ENCODE results near the gene SUSD5.

Gene SUSD5

DNA sequence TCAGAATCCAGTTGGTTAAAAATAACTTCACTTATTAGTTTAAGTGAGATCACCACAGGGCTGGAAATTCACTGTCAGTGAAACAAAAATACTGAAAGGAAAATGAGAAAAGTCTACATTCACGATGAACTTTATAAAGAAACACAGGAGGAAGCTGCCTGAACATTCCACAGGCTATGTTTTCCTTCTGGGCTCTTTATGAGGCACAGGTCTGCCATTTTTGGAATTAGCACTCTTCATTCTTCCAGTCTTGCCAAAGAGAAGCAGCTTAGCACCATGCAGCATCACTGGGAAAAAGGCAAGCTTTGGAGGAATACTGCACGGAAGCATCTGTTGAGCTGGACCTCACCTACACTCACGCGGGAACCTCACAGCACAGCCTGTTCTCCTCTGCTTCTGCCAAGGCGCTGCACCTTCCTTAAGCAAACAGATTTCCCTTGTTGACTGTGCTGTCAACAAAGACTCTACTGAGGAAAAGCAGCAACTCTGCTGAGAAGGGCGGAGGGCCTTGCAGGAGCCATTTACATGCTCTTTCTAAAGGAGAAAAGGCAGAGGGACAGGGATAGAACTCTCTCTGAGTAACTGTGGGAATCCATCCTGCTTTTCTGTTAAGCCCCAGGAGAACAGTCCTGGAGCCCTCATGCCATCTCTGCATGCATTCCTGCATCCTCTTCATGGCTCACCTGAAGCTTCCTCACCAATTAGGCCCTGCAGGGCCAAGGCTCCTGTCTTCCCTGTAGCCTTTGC lies 15.7 kb downstream of the SUSD5 start:
- no peak overlapping the region for H3K4me2 ChIP-seq
- H3K79me2 ChIP-seq (ENCODE audit: insufficient read depth, low read depth) = no peaks in the 10 kb centered on the region
- TF ChIP-seq, protein P1, sequence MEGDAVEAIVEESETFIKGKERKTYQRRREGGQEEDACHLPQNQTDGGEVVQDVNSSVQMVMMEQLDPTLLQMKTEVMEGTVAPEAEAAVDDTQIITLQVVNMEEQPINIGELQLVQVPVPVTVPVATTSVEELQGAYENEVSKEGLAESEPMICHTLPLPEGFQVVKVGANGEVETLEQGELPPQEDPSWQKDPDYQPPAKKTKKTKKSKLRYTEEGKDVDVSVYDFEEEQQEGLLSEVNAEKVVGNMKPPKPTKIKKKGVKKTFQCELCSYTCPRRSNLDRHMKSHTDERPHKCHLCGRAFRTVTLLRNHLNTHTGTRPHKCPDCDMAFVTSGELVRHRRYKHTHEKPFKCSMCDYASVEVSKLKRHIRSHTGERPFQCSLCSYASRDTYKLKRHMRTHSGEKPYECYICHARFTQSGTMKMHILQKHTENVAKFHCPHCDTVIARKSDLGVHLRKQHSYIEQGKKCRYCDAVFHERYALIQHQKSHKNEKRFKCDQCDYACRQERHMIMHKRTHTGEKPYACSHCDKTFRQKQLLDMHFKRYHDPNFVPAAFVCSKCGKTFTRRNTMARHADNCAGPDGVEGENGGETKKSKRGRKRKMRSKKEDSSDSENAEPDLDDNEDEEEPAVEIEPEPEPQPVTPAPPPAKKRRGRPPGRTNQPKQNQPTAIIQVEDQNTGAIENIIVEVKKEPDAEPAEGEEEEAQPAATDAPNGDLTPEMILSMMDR (conservative IDR thresholded peaks at IDR 0.05; ENCODE audit: low read depth, low read length) = no peak
- no peak overlapping the region for H3K9ac ChIP-seq
- no peak overlapping the region for H2AFZ ChIP-seq (ENCODE audit: low read depth)
- no peaks in the 10 kb centered on the region for H3K27me3 ChIP-seq (ENCODE audit: insufficient read depth, low read depth)
- H4K20me1 ChIP-seq (ENCODE audit: insufficient read depth) = no peaks in the 10 kb centered on the region
- H3K4me1 ChIP-seq (ENCODE audit: low read depth, poor library complexity, severe bottlenecking) = no peaks in the 10 kb centered on the region
- H3K36me3 ChIP-seq (ENCODE audit: insufficient read depth) = no peaks in the 10 kb centered on the region
- no peak overlapping the region for H3K4me3 ChIP-seq (IDR thresholded peaks at IDR 0.05; ENCODE audit: insufficient read depth, low read depth, low read length)
- H3K27ac ChIP-seq = no peak overlapping the region

DNA sequence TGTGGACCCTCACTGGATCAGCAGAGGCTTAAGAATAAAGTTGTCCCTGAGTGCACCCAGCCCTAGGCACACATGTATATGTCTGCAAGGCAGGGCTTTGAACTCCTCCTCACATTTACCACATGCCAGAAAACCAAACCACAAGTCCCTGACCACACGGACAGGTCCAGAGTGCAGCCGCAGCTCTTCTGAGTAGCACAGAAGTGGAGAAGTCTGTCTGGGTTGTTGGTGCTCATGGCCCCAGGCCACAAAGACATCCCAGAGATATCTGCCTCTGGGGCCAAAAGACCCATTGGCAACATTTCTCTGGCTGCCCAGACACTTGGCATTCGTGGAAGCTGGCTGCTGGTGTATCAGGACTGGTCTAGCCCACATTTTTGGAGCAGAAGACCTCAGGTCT lies 17.4 kb downstream of the SUSD5 start:
- H3K9ac ChIP-seq = no peak overlapping the region
- no peak overlapping the region for H3K4me2 ChIP-seq
- no peaks in the 10 kb centered on the region for H3K79me2 ChIP-seq (ENCODE audit: insufficient read depth, low read depth)
- H3K27ac ChIP-seq = no peak overlapping the region
- no peak overlapping the region for H2AFZ ChIP-seq (ENCODE audit: low read depth)
- no peaks in the 10 kb centered on the region for H3K4me1 ChIP-seq (ENCODE audit: low read depth, poor library complexity, severe bottlenecking)
- H4K20me1 ChIP-seq (ENCODE audit: insufficient read depth) = no peaks in the 10 kb centered on the region
- no peaks in the 10 kb centered on the region for H3K36me3 ChIP-seq (ENCODE audit: insufficient read depth)
- no peaks in the 10 kb centered on the region for H3K27me3 ChIP-seq (ENCODE audit: insufficient read depth, low read depth)
- H3K4me3 ChIP-seq (IDR thresholded peaks at IDR 0.05; ENCODE audit: insufficient read depth, low read depth, low read length) = no peak overlapping the region
- TF ChIP-seq, protein P1 (conservative IDR thresholded peaks at IDR 0.05; ENCODE audit: low read depth, low read length) = no peak

DNA sequence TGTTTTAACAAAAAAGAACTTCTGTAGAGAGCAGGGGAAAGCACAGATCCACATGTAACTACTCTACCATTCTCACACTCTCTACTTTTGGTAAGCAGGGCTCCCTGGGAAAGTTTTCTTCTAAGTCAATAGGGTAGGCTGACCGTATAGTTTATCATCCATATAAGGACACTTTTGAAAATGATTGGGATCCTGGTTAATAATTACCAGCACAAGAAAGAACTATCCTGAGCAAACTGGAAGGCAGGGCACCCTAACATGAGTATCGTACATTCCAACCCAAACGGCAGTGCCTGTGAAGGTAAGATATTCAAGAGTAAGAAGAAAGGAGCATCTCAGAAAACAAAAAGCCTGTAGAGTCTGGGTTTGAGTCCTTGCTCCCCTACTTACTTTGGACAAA lies 22.1 kb downstream of the SUSD5 start:
- H3K27me3 ChIP-seq (ENCODE audit: insufficient read depth, low read depth) = no peaks in the 10 kb centered on the region
- TF ChIP-seq, protein P1 (conservative IDR thresholded peaks at IDR 0.05; ENCODE audit: low read depth, low read length) = no peak
- no peak overlapping the region for H2AFZ ChIP-seq (ENCODE audit: low read depth)
- H3K4me1 ChIP-seq (ENCODE audit: low read depth, poor library complexity, severe bottlenecking) = no peaks in the 10 kb centered on the region
- no peaks in the 10 kb centered on the region for H3K79me2 ChIP-seq (ENCODE audit: insufficient read depth, low read depth)
- no peak overlapping the region for H3K27ac ChIP-seq
- no peak overlapping the region for H3K4me2 ChIP-seq
- H4K20me1 ChIP-seq (ENCODE audit: insufficient read depth) = no peaks in the 10 kb centered on the region
- no peak overlapping the region for H3K4me3 ChIP-seq (IDR thresholded peaks at IDR 0.05; ENCODE audit: insufficient read depth, low read depth, low read length)
- H3K9ac ChIP-seq = no peak overlapping the region
- no peaks in the 10 kb centered on the region for H3K36me3 ChIP-seq (ENCODE audit: insufficient read depth)

DNA sequence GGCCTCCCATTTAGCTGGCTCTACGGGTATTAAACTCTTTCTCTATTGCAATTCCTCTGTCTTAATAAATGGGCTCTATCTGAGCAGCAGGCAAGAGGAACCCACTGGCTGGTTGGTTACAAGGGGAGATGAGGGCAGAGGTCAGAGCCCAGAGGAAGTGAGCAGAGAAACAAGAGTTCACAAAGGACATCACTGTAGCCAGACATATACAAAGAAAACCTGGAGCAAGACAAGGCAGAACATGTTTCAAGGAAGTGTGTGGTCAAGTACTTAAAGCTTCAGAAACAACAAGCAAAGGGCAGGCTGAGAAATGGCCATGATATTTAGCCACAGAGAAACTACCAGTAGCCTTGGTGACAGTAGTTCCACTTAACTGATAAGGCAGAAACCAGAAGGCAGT lies 24.3 kb downstream of the SUSD5 start:
- Histone ChIP-seq H2AFZ (ENCODE audit: low read depth) (no peak overlapping the region), H3K4me3 (IDR thresholded peaks at IDR 0.05; ENCODE audit: insufficient read depth, low read depth, low read length) (no peak overlapping the region), H3K4me1 (ENCODE audit: low read depth, poor library complexity, severe bottlenecking) (no peaks in the 10 kb centered on the region), H3K27ac (no peak overlapping the region), H3K36me3 (ENCODE audit: insufficient read depth) (no peaks in the 10 kb centered on the region), H4K20me1 (ENCODE audit: insufficient read depth) (no peaks in the 10 kb centered on the region), H3K27me3 (ENCODE audit: insufficient read depth, low read depth) (no peaks in the 10 kb centered on the region), H3K79me2 (ENCODE audit: insufficient read depth, low read depth) (no peaks in the 10 kb centered on the region), H3K9ac (no peak overlapping the region), H3K4me2 (no peak overlapping the region)
- TF ChIP-seq, protein P1 (conservative IDR thresholded peaks at IDR 0.05; ENCODE audit: low read depth, low read length) = no peak
